ENCODE data around the gene RIT2. TPM values are rescaled to one million over a fixed set of nuclear protein-coding genes. Genes with fewer than 3 reads are reported as not detected.

The RIT2 gene
- total RNA-seq, 4 donors from 2014 or later: not detected

GRCh38 chr18:43022874-43023273 is 92.6 kb downstream of the RIT2 start:
- intact Hi-C loops (cut with DNase I; ENCODE audit: low total_unique reads): no loop called here
- no peak for TF ChIP-seq POLR2A (IDR thresholded peaks at IDR 0.05)
- TF ChIP-seq, protein P1, sequence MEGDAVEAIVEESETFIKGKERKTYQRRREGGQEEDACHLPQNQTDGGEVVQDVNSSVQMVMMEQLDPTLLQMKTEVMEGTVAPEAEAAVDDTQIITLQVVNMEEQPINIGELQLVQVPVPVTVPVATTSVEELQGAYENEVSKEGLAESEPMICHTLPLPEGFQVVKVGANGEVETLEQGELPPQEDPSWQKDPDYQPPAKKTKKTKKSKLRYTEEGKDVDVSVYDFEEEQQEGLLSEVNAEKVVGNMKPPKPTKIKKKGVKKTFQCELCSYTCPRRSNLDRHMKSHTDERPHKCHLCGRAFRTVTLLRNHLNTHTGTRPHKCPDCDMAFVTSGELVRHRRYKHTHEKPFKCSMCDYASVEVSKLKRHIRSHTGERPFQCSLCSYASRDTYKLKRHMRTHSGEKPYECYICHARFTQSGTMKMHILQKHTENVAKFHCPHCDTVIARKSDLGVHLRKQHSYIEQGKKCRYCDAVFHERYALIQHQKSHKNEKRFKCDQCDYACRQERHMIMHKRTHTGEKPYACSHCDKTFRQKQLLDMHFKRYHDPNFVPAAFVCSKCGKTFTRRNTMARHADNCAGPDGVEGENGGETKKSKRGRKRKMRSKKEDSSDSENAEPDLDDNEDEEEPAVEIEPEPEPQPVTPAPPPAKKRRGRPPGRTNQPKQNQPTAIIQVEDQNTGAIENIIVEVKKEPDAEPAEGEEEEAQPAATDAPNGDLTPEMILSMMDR (IDR thresholded peaks at IDR 0.05): no peak
- no peak overlapping the region for H3K4me3 ChIP-seq (ENCODE audit: low read depth, poor library complexity, severe bottlenecking)
- WGBS, 2 donors: 43 to 47% methylated on average over 3 of the region's 3 CpGs
- no peak for DNase-seq (ENCODE audit: low spot score in 2 of 2)

- no peak overlapping the region for H3K4me3 ChIP-seq (ENCODE audit: low read depth, poor library complexity, severe bottlenecking)
- TF ChIP-seq, protein P1 (IDR thresholded peaks at IDR 0.05): no peak
- TF ChIP-seq POLR2A (IDR thresholded peaks at IDR 0.05): no peak
- 61 to 64% methylated on average over 1 of the region's 1 CpG for WGBS, 2 donors
- intact Hi-C loops (cut with DNase I; ENCODE audit: low total_unique reads): no loop called here
- no peak for DNase-seq (ENCODE audit: low spot score in 2 of 2)
Observed at GRCh38 chr18:43017622-43018021, 97.9 kb downstream of the RIT2 start.

- TF ChIP-seq POLR2A (IDR thresholded peaks at IDR 0.05): no peak
- TF ChIP-seq, protein P1 (IDR thresholded peaks at IDR 0.05): no peak
- no peak overlapping the region for H3K4me3 ChIP-seq (ENCODE audit: low read depth, poor library complexity, severe bottlenecking)
- intact Hi-C loops (cut with DNase I; ENCODE audit: low total_unique reads): no loop called here
- no peak for DNase-seq (ENCODE audit: low spot score in 2 of 2)
- WGBS, 2 donors: 76 to 82% methylated on average over 3 of the region's 3 CpGs
Observed at GRCh38 chr18:43013486-43013885, 102.0 kb downstream of the RIT2 start.

DNA sequence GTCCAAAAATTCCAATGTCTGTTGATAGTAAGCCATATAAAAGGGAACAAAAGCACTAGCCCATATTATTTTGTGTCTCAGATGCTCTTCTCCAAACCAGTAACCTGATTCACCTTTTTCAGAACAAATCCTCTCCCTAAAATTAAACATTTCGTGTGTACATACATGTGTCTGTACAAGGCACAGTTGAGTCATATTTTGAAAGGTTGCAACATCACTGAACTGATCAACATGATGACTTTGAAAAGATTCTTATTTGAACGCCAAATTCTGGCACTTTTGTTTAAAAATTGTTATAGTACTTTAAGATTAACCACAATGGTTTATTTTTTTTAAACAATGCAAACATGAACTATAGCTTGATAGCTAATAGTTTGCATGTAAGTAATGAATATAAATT is 102.5 kb downstream of the RIT2 start:
- intact Hi-C loops (cut with DNase I; ENCODE audit: low total_unique reads): no loop called here
- DNase-seq (ENCODE audit: low spot score in 2 of 2): no peak
- H3K4me3 ChIP-seq (ENCODE audit: low read depth, poor library complexity, severe bottlenecking): no peak overlapping the region
- TF ChIP-seq, protein P1 (IDR thresholded peaks at IDR 0.05): no peak
- TF ChIP-seq POLR2A (IDR thresholded peaks at IDR 0.05): no peak
- 66 to 68% methylated on average over 2 of the region's 2 CpGs for WGBS, 2 donors

DNA sequence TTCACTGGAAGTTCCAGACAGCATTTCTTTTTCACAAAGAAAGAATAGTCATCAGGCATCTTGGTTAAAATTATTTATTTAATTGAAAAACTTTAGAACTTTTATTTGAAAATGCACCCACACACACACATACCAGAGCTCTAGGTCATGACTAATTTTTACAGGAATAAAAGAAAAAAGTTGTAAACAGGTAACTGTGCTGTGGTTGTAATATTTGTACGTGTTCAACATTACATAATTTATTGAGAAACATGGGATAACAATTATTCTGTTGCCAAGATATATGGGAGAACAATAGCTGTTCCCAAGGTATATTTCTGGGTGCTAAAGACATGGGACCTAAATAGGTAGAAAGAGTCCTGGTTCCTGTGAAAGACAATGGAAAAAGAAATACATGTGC is 104.9 kb downstream of the RIT2 start:
- TF ChIP-seq POLR2A (IDR thresholded peaks at IDR 0.05): no peak
- TF ChIP-seq, protein P1 (IDR thresholded peaks at IDR 0.05): no peak
- no peak for DNase-seq (ENCODE audit: low spot score in 2 of 2)
- H3K4me3 ChIP-seq (ENCODE audit: low read depth, poor library complexity, severe bottlenecking): no peak overlapping the region
- intact Hi-C loops (cut with DNase I; ENCODE audit: low total_unique reads): no loop called here
- WGBS, 2 donors: 48 to 61% methylated on average over 1 of the region's 1 CpG

- 57 to 59% methylated on average over 5 of the region's 5 CpGs for WGBS, 2 donors
- intact Hi-C loops (cut with DNase I; ENCODE audit: low total_unique reads): no loop called here
- no peak for DNase-seq (ENCODE audit: low spot score in 2 of 2)
- no peak overlapping the region for H3K4me3 ChIP-seq (ENCODE audit: low read depth, poor library complexity, severe bottlenecking)
- TF ChIP-seq, protein P1 (IDR thresholded peaks at IDR 0.05): no peak
- no peak for TF ChIP-seq POLR2A (IDR thresholded peaks at IDR 0.05)
Observed at GRCh38 chr18:43009674-43010073, 105.8 kb downstream of the RIT2 start.
